GM20000 (cell line): ENCODE results near the gene DOLK.

ENCODE experiments used
- DNase-seq: peaks from one replicate; pipeline ENCODE4 v3.0.0; 2012; ENCODE audit warnings: low spot score
- CTCF ChIP-seq: IDR thresholded peaks from 2 replicates; pipeline ENCODE4 v1.5.1; 2012; ENCODE audit warnings: mild to moderate bottlenecking, control low read depth; ENCODE audit errors: extremely low read depth, missing control alignments

The DOLK gene

GRCh38 chr9:128911529-128912035, 35.8 kb downstream of the DOLK start:
- no peak for DNase-seq
- TF ChIP-seq CTCF = no peak

GRCh38 chr9:128910906-128911305, 36.5 kb downstream of the DOLK start:
- no peak for TF ChIP-seq CTCF
- DNase-seq = no peak

GRCh38 chr9:128909859-128910258, 37.5 kb downstream of the DOLK start:
- TF ChIP-seq CTCF = no peak
- no peak for DNase-seq

- no peak for DNase-seq
- TF ChIP-seq CTCF = no peak
These were observed 39.0 kb downstream of the DOLK start for GRCh38 chr9:128908372-128908771.

- TF ChIP-seq CTCF = no peak
- DNase-seq = no peak
These were observed 40.7 kb downstream of the DOLK start for GRCh38 chr9:128906741-128907140.

GRCh38 chr9:128905964-128906363, 41.4 kb downstream of the DOLK start:
- no peak for DNase-seq
- TF ChIP-seq CTCF = no peak

- no peak for TF ChIP-seq CTCF
- DNase-seq = no peak
These were observed 43.4 kb downstream of the DOLK start for GRCh38 chr9:128903871-128904620.
